ENCODE data around the gene KCNK16.

Gene KCNK16

DNA sequence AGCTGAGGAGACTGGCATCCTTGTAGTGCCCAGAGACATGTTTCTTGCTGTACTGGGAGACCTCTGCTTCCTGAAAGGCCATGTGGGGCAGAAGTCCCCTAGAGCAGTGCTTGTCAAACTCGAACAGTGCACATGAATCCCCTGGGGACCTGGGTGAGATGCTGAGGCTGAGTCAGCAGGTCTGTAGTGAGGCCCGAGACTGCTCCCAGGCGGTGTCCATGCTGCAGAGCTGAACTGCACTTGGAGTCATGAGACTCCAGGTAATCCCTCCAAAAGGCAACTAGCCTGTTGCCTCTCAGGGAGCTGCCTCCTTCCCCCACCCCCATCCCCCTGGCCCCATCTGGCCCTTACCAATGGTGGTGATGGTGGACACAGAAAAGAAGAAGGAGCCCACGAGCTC is 12.0 kb downstream of the KCNK16 start (continued):
- TF ChIP-seq ZNF280C (tag by site-specific recombination; IDR thresholded peaks at IDR 0.05) = no peak

DNA sequence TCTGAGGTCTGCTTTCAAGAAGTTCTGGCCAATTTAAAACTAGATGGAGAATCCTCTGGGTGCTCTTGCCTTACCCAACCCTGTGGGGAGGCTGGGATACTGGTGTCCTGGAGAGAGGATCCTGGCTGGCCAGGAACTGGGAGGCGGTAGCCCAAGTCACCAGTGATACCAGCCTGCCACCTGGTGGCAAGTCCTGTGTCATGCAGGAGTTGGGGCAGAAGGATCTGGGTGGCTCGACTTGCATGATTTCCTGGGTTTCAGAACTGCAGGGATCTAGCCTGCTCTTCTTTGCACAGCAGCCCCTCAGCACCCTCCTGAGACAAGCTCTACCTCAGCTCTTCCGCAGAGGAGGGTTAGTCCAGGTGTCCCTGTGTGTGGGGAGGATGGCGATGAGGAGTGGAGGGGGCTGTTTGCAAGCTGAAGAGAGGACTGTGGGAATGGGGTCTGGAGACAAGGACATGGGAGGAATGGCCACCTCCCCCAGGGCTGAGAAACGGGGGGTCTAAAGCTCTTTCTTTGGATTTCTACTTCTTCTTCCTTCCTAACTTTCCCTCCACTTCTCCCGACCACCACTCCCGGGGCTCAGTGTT is 12.5 kb downstream of the KCNK16 start:
- Histone ChIP-seq H3K27ac (ENCODE audit: extremely low read depth, low read depth, low read length) (no peak overlapping the region), H3K36me3 (ENCODE audit: control insufficient read depth in 2 of 2, insufficient read depth in 1 of 2, low read length in 2 of 2) (no peaks in the 10 kb centered on the region), H3K4me1 (ENCODE audit: control insufficient read depth, insufficient read depth, low read length) (no peaks in the 10 kb centered on the region), H3K4me3 (ENCODE audit: low read depth, low read length) (no peak overlapping the region), H3K9me3 (ENCODE audit: control insufficient read depth, insufficient read depth, low read depth, low read length) (no peaks in the 10 kb centered on the region)
- ChIA-PET POLR2A (no interaction called here), CTCF (interaction anchor here (0.5 to 13.4 kb wide), 60 partner anchors 9 to 559 kb away, joined by 3 to 453 read pairs (median 3); partner anchors contain the start of gene KCNK16)
- TF ChIP-seq ZNF560 (tag by site-specific recombination; IDR thresholded peaks at IDR 0.05; ENCODE audit: borderline replicate concordance) (no peak), ZFP3 (tag by site-specific recombination; IDR thresholded peaks at IDR 0.05; ENCODE audit: low read depth) (no peak), GLIS1 (tag by site-specific recombination; IDR thresholded peaks at IDR 0.05) (peak; percentile 31; the same call in 1 of the 2 replicates), MZF1 (tag by site-specific recombination; IDR thresholded peaks at IDR 0.05; ENCODE audit: borderline replicate concordance) (no peak), SP3 (tag by site-specific recombination; IDR thresholded peaks at IDR 0.05) (no peak), ZNF155 (tag by site-specific recombination; IDR thresholded peaks at IDR 0.05) (no peak), ZNF132 (tag by site-specific recombination; IDR thresholded peaks at IDR 0.05; ENCODE audit: borderline replicate concordance) (no peak), ZNF529 (tag by site-specific recombination; IDR thresholded peaks at IDR 0.05; ENCODE audit: insufficient replicate concordance) (no peak), ZNF23 (tag by site-specific recombination; IDR thresholded peaks at IDR 0.05; ENCODE audit: borderline replicate concordance) (no peak), ZIC2 (tag by site-specific recombination; IDR thresholded peaks at IDR 0.05) (peak; percentile 78), ZNF239 (tag by site-specific recombination; IDR thresholded peaks at IDR 0.05) (no peak), TCF7L2 (IDR thresholded peaks at IDR 0.05; ENCODE audit: borderline replicate concordance, low read depth, low read length) (no peak), ZNF169 (tag by site-specific recombination; IDR thresholded peaks at IDR 0.05) (no peak), ZBTB17 (tag by site-specific recombination; IDR thresholded peaks at IDR 0.05) (peak; percentile 57; the same call in 1 of the 2 replicates), ZNF777 (tag by site-specific recombination; IDR thresholded peaks at IDR 0.05; ENCODE audit: borderline replicate concordance) (no peak), ZFP37 (tag by site-specific recombination; IDR thresholded peaks at IDR 0.05) (no peak), ZNF221 (tag by site-specific recombination; IDR thresholded peaks at IDR 0.05; ENCODE audit: borderline replicate concordance) (no peak), ZNF843 (tag by site-specific recombination; IDR thresholded peaks at IDR 0.05) (no peak), REPIN1 (tag by site-specific recombination; IDR thresholded peaks at IDR 0.05; ENCODE audit: low read depth) (no peak), ZNF548 (tag by site-specific recombination; IDR thresholded peaks at IDR 0.05) (no peak), ZNF544 (tag by site-specific recombination; IDR thresholded peaks at IDR 0.05) (no peak), ZSCAN30 (tag by site-specific recombination; IDR thresholded peaks at IDR 0.05) (0 out of 2 replicates have a peak, but pooled peaks have one; percentile 22), ZFP69B (tag by site-specific recombination; IDR thresholded peaks at IDR 0.05) (no peak)
- TF ChIP-seq, protein P1, sequence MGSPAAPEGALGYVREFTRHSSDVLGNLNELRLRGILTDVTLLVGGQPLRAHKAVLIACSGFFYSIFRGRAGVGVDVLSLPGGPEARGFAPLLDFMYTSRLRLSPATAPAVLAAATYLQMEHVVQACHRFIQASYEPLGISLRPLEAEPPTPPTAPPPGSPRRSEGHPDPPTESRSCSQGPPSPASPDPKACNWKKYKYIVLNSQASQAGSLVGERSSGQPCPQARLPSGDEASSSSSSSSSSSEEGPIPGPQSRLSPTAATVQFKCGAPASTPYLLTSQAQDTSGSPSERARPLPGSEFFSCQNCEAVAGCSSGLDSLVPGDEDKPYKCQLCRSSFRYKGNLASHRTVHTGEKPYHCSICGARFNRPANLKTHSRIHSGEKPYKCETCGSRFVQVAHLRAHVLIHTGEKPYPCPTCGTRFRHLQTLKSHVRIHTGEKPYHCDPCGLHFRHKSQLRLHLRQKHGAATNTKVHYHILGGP (tag by site-specific recombination; IDR thresholded peaks at IDR 0.05) = no peak
- TF ChIP-seq, protein P2, sequence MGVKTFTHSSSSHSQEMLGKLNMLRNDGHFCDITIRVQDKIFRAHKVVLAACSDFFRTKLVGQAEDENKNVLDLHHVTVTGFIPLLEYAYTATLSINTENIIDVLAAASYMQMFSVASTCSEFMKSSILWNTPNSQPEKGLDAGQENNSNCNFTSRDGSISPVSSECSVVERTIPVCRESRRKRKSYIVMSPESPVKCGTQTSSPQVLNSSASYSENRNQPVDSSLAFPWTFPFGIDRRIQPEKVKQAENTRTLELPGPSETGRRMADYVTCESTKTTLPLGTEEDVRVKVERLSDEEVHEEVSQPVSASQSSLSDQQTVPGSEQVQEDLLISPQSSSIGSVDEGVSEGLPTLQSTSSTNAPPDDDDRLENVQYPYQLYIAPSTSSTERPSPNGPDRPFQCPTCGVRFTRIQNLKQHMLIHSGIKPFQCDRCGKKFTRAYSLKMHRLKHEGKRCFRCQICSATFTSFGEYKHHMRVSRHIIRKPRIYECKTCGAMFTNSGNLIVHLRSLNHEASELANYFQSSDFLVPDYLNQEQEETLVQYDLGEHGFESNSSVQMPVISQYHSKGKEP (tag by site-specific recombination; IDR thresholded peaks at IDR 0.05) = no peak
- TF ChIP-seq, protein P3, sequence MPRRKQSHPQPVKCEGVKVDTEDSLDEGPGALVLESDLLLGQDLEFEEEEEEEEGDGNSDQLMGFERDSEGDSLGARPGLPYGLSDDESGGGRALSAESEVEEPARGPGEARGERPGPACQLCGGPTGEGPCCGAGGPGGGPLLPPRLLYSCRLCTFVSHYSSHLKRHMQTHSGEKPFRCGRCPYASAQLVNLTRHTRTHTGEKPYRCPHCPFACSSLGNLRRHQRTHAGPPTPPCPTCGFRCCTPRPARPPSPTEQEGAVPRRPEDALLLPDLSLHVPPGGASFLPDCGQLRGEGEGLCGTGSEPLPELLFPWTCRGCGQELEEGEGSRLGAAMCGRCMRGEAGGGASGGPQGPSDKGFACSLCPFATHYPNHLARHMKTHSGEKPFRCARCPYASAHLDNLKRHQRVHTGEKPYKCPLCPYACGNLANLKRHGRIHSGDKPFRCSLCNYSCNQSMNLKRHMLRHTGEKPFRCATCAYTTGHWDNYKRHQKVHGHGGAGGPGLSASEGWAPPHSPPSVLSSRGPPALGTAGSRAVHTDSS (tag by site-specific recombination; IDR thresholded peaks at IDR 0.05) = no peak
- TF ChIP-seq, protein P4, sequence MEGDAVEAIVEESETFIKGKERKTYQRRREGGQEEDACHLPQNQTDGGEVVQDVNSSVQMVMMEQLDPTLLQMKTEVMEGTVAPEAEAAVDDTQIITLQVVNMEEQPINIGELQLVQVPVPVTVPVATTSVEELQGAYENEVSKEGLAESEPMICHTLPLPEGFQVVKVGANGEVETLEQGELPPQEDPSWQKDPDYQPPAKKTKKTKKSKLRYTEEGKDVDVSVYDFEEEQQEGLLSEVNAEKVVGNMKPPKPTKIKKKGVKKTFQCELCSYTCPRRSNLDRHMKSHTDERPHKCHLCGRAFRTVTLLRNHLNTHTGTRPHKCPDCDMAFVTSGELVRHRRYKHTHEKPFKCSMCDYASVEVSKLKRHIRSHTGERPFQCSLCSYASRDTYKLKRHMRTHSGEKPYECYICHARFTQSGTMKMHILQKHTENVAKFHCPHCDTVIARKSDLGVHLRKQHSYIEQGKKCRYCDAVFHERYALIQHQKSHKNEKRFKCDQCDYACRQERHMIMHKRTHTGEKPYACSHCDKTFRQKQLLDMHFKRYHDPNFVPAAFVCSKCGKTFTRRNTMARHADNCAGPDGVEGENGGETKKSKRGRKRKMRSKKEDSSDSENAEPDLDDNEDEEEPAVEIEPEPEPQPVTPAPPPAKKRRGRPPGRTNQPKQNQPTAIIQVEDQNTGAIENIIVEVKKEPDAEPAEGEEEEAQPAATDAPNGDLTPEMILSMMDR (tag by site-specific recombination; IDR thresholded peaks at IDR 0.05) = peak; percentile 90
- TF ChIP-seq, protein P5, sequence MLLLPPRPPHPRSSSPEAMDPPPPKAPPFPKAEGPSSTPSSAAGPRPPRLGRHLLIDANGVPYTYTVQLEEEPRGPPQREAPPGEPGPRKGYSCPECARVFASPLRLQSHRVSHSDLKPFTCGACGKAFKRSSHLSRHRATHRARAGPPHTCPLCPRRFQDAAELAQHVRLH (tag by site-specific recombination; IDR thresholded peaks at IDR 0.05) = no peak

All from HEK293 (cell line).